HFF-Myc (cell line): ENCODE data around the gene CYTH3.
"Not testable (repeated sequence)": the region's sequence is repeated elsewhere in the genome, so short reads cannot be mapped to it uniquely, and the experiment has no call there.

ENCODE experiments used
- DNase-seq: peaks from one replicate; pipeline ENCODE4 v3.0.0-alpha.2; 2011; ENCODE audit warnings: low read depth; ENCODE audit errors: extremely low read depth
- H3K4me3 ChIP-seq: replicated peaks from 2 replicates; pipeline ENCODE4 v1.5.1; 2011; ENCODE audit warnings: low read depth, mild to moderate bottlenecking, control low read depth, low read length
- TF ChIP-seq, protein P1 (sequence below): IDR thresholded peaks from 2 replicates; pipeline ENCODE4 v1.5.1; 2012; ENCODE audit warnings: mild to moderate bottlenecking, low read depth, low read length, control low read depth; ENCODE audit errors: missing control alignments

CYTH3 gene

DNA sequence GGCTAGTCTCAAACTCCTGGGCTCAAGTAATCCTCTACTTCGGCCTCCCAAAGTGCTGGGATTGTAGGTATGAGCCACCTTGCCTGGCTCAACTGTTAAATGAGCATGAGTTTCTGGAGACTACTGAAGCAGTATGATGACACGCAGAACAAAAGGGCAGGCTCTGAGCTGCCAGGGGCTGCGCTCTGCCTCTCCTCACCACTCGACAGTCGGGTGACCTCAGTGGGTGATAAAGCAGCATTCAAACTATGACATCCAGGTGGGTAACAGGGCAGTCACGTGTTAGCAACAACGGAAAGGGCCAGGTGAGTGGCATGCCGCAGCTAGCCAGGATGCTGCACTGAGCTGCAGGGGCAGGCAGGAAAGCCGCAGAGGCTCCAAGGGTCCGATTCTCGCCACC lies 71.5 kb downstream of the CYTH3 start:
- TF ChIP-seq, protein P1, sequence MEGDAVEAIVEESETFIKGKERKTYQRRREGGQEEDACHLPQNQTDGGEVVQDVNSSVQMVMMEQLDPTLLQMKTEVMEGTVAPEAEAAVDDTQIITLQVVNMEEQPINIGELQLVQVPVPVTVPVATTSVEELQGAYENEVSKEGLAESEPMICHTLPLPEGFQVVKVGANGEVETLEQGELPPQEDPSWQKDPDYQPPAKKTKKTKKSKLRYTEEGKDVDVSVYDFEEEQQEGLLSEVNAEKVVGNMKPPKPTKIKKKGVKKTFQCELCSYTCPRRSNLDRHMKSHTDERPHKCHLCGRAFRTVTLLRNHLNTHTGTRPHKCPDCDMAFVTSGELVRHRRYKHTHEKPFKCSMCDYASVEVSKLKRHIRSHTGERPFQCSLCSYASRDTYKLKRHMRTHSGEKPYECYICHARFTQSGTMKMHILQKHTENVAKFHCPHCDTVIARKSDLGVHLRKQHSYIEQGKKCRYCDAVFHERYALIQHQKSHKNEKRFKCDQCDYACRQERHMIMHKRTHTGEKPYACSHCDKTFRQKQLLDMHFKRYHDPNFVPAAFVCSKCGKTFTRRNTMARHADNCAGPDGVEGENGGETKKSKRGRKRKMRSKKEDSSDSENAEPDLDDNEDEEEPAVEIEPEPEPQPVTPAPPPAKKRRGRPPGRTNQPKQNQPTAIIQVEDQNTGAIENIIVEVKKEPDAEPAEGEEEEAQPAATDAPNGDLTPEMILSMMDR = no peak
- no peak overlapping the region for H3K4me3 ChIP-seq
- DNase-seq = no peak

DNA sequence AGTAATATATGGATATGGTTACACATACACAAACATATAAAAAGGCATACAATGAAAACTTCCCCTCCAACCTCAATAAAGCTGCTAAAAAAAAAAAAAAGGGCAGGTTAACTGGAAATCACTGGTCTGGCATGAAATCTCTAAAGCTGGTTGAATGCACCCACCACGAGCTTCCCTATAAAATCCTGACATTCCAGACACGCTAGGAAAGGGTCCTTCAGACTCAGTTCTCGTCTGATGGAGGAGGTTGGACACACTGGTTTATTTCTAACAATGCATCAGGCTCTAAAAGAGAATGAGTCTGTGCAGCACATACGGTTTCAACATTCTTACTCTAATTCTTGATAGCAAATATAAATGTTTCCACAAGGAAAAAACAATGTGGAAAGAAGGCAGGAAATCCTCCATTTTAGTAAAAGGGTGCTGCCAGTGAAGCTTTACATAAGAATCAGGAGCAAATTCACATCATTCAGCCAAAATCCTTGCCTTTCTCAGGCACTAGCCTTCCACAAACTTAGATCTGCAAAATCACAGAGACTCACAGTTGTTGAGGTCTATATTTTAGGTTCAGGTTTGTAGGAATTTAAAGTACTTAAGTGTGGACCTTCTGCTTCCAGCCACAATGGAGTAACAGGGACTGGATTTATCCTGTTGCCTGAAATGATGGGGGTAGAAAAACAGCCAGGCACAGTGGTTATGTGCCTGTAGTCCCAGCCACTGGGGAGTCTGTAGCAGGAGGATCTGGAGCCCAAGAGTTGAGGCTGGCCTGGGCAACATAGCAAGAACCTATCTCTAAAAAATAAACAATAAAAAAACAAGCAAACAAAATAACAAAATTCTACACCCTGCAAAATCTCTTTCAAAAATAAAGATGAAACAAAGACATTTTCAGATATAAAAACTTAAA lies 73.5 kb downstream of the CYTH3 start:
- H3K4me3 ChIP-seq = no peak overlapping the region
- TF ChIP-seq, protein P1 = no peak
- DNase-seq = no peak

DNA sequence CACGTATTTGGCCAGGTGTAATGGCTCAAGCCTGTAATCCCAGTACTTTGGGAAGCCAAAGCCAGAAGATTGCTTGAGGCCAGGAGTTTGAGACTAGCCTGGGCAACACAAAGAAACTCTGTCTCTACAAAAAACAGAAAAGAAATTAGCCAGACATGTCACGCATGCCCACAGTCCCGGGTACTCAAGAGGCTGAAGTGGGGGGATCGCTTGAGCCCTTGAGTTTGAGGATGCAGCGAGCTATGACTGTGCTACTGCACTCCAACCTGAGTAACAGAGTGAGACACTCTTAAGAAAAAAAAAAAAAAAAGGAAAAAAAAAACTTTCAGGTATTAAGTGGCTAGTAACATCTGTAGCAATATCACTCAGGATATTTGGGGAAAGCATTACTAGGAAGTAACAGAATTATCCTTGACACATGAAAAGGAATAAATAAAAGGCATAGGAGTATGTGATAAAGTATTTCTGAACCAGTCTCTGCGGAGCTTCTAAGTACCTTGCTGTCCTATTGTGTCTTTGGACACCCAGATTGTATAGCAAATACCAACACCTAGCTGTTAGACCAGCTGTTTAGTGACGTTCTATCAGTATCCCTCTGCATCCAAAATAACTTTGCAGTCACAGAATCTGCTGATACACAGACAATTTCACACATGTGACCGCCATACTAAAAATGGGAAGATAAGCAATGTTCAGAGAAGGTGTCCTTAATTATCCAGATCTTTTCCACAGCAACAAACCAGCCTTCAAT lies 74.4 kb downstream of the CYTH3 start:
- TF ChIP-seq, protein P1 = no peak
- DNase-seq = no peak
- H3K4me3 ChIP-seq = no peak overlapping the region

DNA sequence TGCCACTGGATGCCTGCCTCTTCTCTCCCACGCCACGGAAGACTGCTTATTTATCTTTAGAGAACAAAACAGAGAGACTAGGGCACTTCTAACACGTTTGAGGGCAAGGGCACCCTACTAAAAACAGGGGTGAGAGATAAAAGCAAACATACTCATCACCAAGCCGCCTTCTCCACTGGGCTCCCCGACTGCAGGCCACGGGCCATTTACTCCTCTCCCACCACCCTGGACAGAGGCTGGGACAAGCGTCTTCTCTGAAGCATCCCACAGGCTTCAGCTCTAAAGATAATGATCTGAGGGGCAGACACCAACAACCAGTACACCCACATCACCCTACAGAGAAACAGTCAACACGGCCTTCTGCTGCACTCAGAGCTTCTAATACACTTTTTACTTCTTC lies 78.7 kb downstream of the CYTH3 start:
- DNase-seq = no peak
- no peak overlapping the region for H3K4me3 ChIP-seq
- TF ChIP-seq, protein P1 = no peak

DNA sequence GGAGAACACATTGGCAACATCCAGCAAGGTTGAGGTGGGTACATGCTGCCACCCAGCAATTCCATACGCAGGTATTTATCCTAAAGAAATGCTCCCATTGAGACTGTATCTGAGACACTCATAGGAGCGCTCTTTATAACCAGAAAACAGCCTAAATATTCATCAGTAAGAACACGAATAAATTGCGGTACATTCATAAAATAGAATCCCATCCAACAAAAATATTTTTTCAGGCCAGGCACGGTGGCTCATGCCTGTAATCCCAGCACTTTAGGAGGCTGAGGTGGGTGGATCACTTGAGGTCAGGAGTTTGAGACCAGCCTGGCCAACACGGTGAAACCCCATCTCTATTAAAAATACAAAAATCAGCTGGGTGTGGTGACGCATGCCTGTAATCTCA lies 81.9 kb downstream of the CYTH3 start:
- not testable (repeated sequence) for DNase-seq, H3K4me3 ChIP-seq

DNA sequence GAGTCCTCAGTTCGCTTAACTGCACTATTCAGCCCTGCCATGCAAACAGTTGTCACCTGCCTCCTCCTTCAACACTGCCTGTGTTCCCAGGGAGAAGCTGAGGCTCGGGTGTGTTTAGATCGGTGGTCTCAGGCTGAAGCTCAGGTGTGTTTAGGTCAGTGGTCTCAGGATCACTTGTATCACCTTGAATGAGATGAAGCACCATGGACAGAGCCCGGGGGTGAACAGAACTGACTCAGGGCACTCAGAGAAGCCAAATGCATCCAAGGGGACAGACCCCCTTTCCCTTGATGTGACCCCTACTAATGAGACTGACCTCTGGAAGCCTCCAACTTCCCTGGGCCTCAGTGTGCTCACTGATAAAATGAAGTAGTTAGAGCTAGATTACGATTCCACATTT lies 84.0 kb downstream of the CYTH3 start:
- TF ChIP-seq, protein P1 = no peak
- no peak overlapping the region for H3K4me3 ChIP-seq
- no peak for DNase-seq

DNA sequence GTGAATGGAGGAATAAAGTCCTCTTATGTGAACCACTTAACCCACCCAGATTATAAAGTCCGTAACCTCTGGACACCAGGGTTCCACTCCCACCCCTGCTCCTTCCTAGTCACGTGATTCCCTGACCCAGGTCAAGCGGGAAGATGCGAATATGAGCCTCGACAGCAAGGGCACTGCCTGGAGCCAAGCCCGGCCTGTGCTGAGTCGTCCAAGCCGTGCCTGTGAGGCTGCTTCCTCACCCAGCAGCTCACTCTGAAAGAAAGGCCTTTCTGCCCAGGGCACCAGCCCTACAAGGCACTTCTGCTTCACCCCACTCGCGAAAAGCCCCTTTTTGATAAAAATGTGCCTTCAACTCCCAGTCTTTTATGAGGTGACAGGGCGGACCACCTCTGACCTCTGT lies 85.8 kb downstream of the CYTH3 start:
- TF ChIP-seq, protein P1 = no peak
- no peak for DNase-seq
- no peak overlapping the region for H3K4me3 ChIP-seq
